DND-41 (cell line): Measurements from ENCODE around the gene JARID2.

Source experiments
- ATAC-seq: fragments of 200-7000 bp; cut with Tn5 transposase; 3 replicates; pipeline ENCODE4 v1.9.1; 2021; ENCODE audit warnings: low read depth; ENCODE audit not compliant: insufficient read depth
- DNase-seq: peaks from one replicate; pipeline ENCODE4 v3.0.0-alpha.2; 2020
- H2AFZ ChIP-seq: 2 replicates; pipeline ENCODE4 v1.6.0; 2012; ENCODE audit warnings: low read depth, low read length
- H3K27ac ChIP-seq: 2 replicates; pipeline ENCODE4 v1.5.1; 2012; ENCODE audit warnings: low read length, inconsistent platforms
- H3K27me3 ChIP-seq: fragments of 200-600 bp; sonication (generic); 2 replicates; pipeline ENCODE4 v1.6.0; 2012; ENCODE audit warnings: low read length, mild to moderate bottlenecking, inconsistent platforms; ENCODE audit not compliant: insufficient read depth, poor library complexity
- H3K36me3 ChIP-seq: 2 replicates; pipeline ENCODE4 v1.5.1; 2012; ENCODE audit warnings: low read length, inconsistent platforms; ENCODE audit not compliant: insufficient read depth
- H3K4me1 ChIP-seq: 2 replicates; pipeline ENCODE4 v1.5.1; 2012; ENCODE audit warnings: mild to moderate bottlenecking, low read length; ENCODE audit not compliant: insufficient read depth
- H3K4me2 ChIP-seq: 2 replicates; pipeline ENCODE4 v1.6.0; 2012; ENCODE audit warnings: mild to moderate bottlenecking, moderate library complexity, low read length, inconsistent platforms; ENCODE audit not compliant: insufficient read depth
- H3K4me3 ChIP-seq, 2 experiments: fragments of 200-600 bp in 1 of 2; shearing (Covaris generic) in 1 of 2; 2 replicates each; pipeline ENCODE4 v1.5.1; 2012 to 2016; ENCODE audit warnings: inconsistent platforms in 2 of 2, low read length in 2 of 2, mild to moderate bottlenecking in 2 of 2, low read depth in 1 of 2, moderate library complexity in 1 of 2
- H3K79me2 ChIP-seq: 2 replicates; pipeline ENCODE4 v1.6.0; 2012; ENCODE audit warnings: low read length, inconsistent platforms; ENCODE audit not compliant: insufficient read depth
- H3K9ac ChIP-seq: 2 replicates; pipeline ENCODE4 v1.6.0; 2012; ENCODE audit warnings: low read depth, mild to moderate bottlenecking, inconsistent platforms, low read length, moderate library complexity
- H3K9me3 ChIP-seq: 2 replicates; pipeline ENCODE4 v1.5.1; 2012; ENCODE audit warnings: low read length, moderate library complexity, mild to moderate bottlenecking, inconsistent platforms; ENCODE audit not compliant: insufficient read depth, severe bottlenecking
- H4K20me1 ChIP-seq: 2 replicates; pipeline ENCODE4 v1.6.0; 2012; ENCODE audit warnings: low read length; ENCODE audit not compliant: insufficient read depth
- EZH2 ChIP-seq: IDR thresholded peaks from 3 replicates; pipeline ENCODE4 v1.6.1; 2012; ENCODE audit warnings: borderline replicate concordance, low read depth, mild to moderate bottlenecking, moderate library complexity, low read length, inconsistent platforms; ENCODE audit not compliant: severe bottlenecking
- TF ChIP-seq, protein P1 (sequence below): IDR thresholded peaks from 2 replicates; pipeline ENCODE4 v1.5.1; 2012; ENCODE audit warnings: borderline replicate concordance, low read length, moderate library complexity, mild to moderate bottlenecking; ENCODE audit not compliant: poor library complexity, severe bottlenecking; ENCODE audit errors: extremely low read depth

Gene JARID2

DNA sequence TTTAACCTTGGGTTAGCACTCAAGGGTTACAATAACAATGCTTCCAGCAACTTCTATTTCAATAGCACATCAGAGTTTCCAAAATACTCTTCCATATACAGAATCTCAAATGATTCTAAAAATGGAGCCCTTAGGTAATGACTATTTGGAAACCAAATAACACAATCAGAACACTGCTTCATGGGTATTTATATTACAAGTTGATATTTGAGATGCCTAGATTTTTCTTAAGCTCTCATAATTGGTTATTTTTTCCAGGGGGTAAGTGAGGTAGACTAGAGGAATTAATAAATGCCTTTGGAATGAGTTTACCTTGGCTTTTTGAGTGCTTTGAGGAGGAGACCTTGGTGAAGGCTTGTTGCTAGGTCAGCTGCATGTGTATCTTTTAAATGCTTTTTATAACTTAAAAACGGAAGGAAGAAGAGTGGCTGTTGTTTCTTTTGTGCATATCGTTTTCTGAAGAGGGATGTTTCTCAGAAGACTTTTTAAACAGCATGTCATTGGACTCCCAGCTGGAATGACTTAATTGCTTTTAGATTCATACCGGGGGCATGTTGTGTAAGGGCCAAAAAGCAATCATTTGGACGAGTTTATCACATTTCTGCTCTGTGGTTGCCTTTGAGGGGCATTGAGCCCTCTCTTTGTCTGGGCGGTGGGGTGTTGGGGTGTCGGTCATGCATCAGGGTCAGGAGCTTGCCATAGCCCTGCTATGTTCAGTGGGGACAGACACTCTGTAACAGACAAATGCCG, 230.9 kb downstream of the JARID2 start:
- H2AFZ ChIP-seq, result no peak overlapping the region
- H3K79me2 ChIP-seq, result peaks cover 2% of the 10 kb centered on the region; the same call in 1 of the 2 replicates
- ATAC-seq (no peak), DNase-seq (no peak)
- no peaks in the 10 kb centered on the region for H3K9me3 ChIP-seq
- no peak overlapping the region for H3K4me3 ChIP-seq
- no peak overlapping the region for H3K9ac ChIP-seq
- peaks cover 25% of the 10 kb centered on the region for H3K36me3 ChIP-seq
- H3K27me3 ChIP-seq, result no peaks in the 10 kb centered on the region
- H3K27ac ChIP-seq, result no peak overlapping the region
- peaks cover 3% of the 10 kb centered on the region; the same call in 1 of the 2 replicates for H4K20me1 ChIP-seq
- H3K4me2 ChIP-seq, result no peak overlapping the region
- H3K4me1 ChIP-seq, result no peaks in the 10 kb centered on the region
- no peak for TF ChIP-seq EZH2
- TF ChIP-seq, protein P1, sequence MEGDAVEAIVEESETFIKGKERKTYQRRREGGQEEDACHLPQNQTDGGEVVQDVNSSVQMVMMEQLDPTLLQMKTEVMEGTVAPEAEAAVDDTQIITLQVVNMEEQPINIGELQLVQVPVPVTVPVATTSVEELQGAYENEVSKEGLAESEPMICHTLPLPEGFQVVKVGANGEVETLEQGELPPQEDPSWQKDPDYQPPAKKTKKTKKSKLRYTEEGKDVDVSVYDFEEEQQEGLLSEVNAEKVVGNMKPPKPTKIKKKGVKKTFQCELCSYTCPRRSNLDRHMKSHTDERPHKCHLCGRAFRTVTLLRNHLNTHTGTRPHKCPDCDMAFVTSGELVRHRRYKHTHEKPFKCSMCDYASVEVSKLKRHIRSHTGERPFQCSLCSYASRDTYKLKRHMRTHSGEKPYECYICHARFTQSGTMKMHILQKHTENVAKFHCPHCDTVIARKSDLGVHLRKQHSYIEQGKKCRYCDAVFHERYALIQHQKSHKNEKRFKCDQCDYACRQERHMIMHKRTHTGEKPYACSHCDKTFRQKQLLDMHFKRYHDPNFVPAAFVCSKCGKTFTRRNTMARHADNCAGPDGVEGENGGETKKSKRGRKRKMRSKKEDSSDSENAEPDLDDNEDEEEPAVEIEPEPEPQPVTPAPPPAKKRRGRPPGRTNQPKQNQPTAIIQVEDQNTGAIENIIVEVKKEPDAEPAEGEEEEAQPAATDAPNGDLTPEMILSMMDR, result no peak

DNA sequence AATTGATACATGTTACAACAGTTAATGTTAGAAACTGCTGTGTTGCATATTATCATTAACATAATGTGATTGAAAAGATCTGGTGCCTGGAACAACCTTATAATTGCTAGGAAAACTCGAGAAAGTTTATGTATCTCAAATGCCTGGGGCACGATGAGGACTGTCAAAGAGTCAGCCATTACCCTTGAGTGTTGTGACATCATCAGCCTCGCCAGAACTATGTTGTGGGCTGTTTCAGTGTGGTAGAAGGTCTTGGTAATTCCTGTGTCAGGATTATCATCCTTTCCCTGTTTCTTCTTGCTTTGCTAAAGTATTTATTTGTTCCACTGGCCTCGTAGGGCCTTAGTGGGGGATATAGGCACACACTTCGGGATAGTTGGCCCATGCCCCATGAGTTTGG, 231.9 kb downstream of the JARID2 start:
- no peak for ATAC-seq
- Histone ChIP-seq H3K4me1 (no peaks in the 10 kb centered on the region), H3K79me2 (peaks cover 2% of the 10 kb centered on the region; the same call in 1 of the 2 replicates)

DNA sequence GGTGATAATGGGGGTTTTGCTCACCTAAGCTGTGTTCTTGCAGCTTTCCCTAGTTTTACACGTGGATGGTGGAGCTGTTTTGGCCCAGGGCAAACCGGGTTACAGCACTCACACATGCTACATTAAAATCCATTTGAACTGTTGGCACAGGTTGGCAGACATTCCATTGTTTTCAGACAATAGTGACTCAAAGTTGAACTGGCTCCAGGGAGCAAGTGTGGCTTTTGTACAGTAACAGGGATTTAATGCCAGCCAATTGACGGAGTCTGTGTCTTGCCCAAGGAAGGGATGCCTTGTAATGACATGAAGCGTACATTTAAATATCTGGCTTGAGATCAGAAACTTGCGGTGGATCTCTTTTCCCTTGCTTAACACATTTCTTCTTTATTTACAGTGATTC, 233.9 kb downstream of the JARID2 start:
- TF ChIP-seq EZH2, result no peak
- TF ChIP-seq, protein P1, result no peak
- peaks cover 2% of the 10 kb centered on the region; the same call in 1 of the 2 replicates for H3K79me2 ChIP-seq
- no peaks in the 10 kb centered on the region for H3K4me1 ChIP-seq
- H3K27ac ChIP-seq, result no peak overlapping the region
- DNase-seq (no peak), ATAC-seq (no peak)
- no peaks in the 10 kb centered on the region for H3K27me3 ChIP-seq
- no peak overlapping the region for H2AFZ ChIP-seq
- H3K4me2 ChIP-seq, result no peak overlapping the region
- H4K20me1 ChIP-seq, result peaks cover 3% of the 10 kb centered on the region; the same call in 1 of the 2 replicates
- H3K9me3 ChIP-seq, result no peaks in the 10 kb centered on the region
- H3K4me3 ChIP-seq, result no peak overlapping the region
- no peak overlapping the region for H3K9ac ChIP-seq
- H3K36me3 ChIP-seq, result peaks cover 12% of the 10 kb centered on the region

More for the DNA sequence above, 231.9 kb downstream of the JARID2 start:
- Histone ChIP-seq H3K4me3 (no peak overlapping the region), H3K36me3 (peaks cover 25% of the 10 kb centered on the region), H3K4me2 (no peak overlapping the region), H3K27me3 (no peaks in the 10 kb centered on the region), H3K9ac (no peak overlapping the region), H3K9me3 (no peaks in the 10 kb centered on the region), H4K20me1 (peaks cover 3% of the 10 kb centered on the region; the same call in 1 of the 2 replicates), H3K27ac (no peak overlapping the region), H2AFZ (no peak overlapping the region)
- TF ChIP-seq EZH2, result no peak
- TF ChIP-seq, protein P1, result no peak
- DNase-seq, result no peak
